ENCODE measurements around the gene FOLR2.

FOLR2 gene

DNA sequence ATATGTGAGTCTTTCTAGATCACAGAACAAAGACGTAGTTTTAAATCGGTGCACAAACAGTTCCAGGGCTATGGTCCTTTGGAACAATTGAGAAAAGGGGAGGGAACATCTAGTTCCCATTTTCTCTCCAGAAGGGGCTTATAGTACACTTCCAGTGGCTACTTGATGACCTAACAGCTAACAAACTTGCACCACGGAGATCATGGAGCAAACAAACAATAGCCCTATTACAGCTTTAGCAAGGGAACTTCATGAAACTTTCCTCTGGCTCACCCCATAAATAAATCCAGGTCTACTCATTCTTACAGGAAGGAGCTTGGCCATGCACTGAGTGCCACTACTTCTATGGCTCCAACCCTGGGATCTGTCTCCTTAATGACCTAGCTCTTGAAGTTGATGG, 8.3 kb upstream of the FOLR2 start:
- Histone ChIP-seq H3K4me3 (ENCODE audit: insufficient read length, low read depth) (no peak overlapping the region), H3K9ac (ENCODE audit: insufficient read length, low read depth) (no peak overlapping the region), H3K9me3 (ENCODE audit: insufficient read depth, low read length) (no peaks in the 10 kb centered on the region), H3K4me1 (ENCODE audit: insufficient read depth, insufficient read length) (no peaks in the 10 kb centered on the region), H3K27me3 (ENCODE audit: insufficient read depth, insufficient read length) (no peaks in the 10 kb centered on the region), H3K36me3 (ENCODE audit: insufficient read depth, insufficient read length, low read length) (no peaks in the 10 kb centered on the region)
- DNase-seq (ENCODE audit: low read depth, low spot score): no peak
- TF ChIP-seq SUZ12 (IDR thresholded peaks at IDR 0.05; ENCODE audit: extremely low read depth, insufficient read depth, insufficient read length) (no peak), YY1 (IDR thresholded peaks at IDR 0.05; ENCODE audit: insufficient read depth, insufficient read length) (no peak), ZNF274 (IDR thresholded peaks at IDR 0.05; ENCODE audit: low read depth, low read length) (no peak)

DNA sequence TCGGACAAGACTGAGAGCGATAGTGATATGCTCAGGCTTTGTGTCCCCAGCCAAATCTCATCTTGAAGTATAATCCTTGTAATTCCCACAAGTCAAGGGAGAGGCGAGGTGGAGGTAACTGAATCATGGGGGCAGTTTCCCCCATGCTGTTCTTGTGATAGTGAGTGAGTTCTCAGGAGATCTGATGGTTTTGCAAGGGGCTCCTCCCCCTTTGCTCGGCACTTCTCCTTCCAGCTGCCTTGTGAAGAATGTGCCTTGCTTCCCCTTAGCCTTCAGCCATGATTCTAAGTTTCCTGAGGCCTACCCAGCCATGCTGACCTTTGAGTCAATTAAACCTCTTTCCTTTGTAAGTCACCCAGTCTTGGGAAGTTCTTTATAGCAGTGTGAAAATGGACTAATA, 7.5 kb upstream of the FOLR2 start:
- Histone ChIP-seq H3K9me3 (ENCODE audit: insufficient read depth, low read length) (no peaks in the 10 kb centered on the region), H3K36me3 (ENCODE audit: insufficient read depth, insufficient read length, low read length) (no peaks in the 10 kb centered on the region), H3K4me1 (ENCODE audit: insufficient read depth, insufficient read length) (no peaks in the 10 kb centered on the region), H3K9ac (ENCODE audit: insufficient read length, low read depth) (no peak overlapping the region), H3K4me3 (ENCODE audit: insufficient read length, low read depth) (no peak overlapping the region), H3K27me3 (ENCODE audit: insufficient read depth, insufficient read length) (no peaks in the 10 kb centered on the region)
- DNase-seq (ENCODE audit: low read depth, low spot score): no peak
- no peak for TF ChIP-seq SUZ12 (IDR thresholded peaks at IDR 0.05; ENCODE audit: extremely low read depth, insufficient read depth, insufficient read length)
- TF ChIP-seq YY1 (IDR thresholded peaks at IDR 0.05; ENCODE audit: insufficient read depth, insufficient read length): no peak
- no peak for TF ChIP-seq ZNF274 (IDR thresholded peaks at IDR 0.05; ENCODE audit: low read depth, low read length)

DNA sequence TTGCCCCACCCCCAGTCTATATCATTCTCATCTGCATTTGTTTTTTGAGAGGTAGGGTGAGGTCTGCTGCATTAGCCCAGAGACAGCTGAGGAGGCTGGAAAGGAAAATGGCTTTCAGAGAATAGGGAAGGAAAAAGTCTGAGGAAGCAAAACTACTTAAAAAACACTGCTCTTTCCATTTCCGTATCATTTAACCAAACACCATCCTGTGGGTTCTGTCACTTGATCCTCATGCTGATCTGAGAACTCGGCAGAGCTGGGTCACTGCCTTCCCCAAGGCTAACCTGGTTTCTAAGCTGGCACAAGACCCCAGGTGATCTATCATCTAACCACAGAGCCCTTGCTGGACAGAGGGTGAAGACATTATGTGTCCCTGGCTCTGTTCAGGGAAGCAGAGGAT, 1.2 kb downstream of the FOLR2 start:
- Histone ChIP-seq H3K9me3 (ENCODE audit: insufficient read depth, low read length) (no peaks in the 10 kb centered on the region), H3K27me3 (ENCODE audit: insufficient read depth, insufficient read length) (peaks cover 4% of the 10 kb centered on the region), H3K36me3 (ENCODE audit: insufficient read depth, insufficient read length, low read length) (no peaks in the 10 kb centered on the region), H3K4me1 (ENCODE audit: insufficient read depth, insufficient read length) (peaks cover 7% of the 10 kb centered on the region), H3K9ac (ENCODE audit: insufficient read length, low read depth) (no peak overlapping the region), H3K4me3 (ENCODE audit: insufficient read length, low read depth) (no peak overlapping the region)
- no peak for DNase-seq (ENCODE audit: low read depth, low spot score)
- TF ChIP-seq YY1 (IDR thresholded peaks at IDR 0.05; ENCODE audit: insufficient read depth, insufficient read length) (no peak), ZNF274 (IDR thresholded peaks at IDR 0.05; ENCODE audit: low read depth, low read length) (no peak), SUZ12 (IDR thresholded peaks at IDR 0.05; ENCODE audit: extremely low read depth, insufficient read depth, insufficient read length) (no peak)

DNA sequence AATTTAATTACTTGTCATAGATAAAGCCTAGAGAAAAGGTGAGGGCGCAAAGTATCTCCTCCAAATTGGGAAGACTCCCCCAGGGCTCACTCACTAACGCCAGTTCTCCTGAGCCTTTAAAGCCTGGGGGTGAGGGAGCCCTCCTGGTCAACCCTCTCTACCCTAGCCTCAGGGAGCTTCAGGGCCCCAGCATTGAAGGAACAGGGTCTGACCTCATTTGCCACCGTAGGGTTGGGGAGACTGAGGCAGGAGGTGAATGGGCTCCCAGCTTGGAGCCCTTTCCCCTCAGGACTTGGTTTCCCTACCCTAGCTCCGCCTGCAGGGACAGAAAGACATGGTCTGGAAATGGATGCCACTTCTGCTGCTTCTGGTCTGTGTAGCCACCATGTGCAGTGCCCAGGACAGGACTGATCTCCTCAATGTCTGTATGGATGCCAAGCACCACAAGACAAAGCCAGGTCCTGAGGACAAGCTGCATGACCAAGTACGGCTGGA, 1.7 kb downstream of the FOLR2 start:
- Histone ChIP-seq H3K4me1 (ENCODE audit: insufficient read depth, insufficient read length) (peaks cover 7% of the 10 kb centered on the region), H3K9ac (ENCODE audit: insufficient read length, low read depth) (no peak overlapping the region), H3K36me3 (ENCODE audit: insufficient read depth, insufficient read length, low read length) (no peaks in the 10 kb centered on the region), H3K4me3 (ENCODE audit: insufficient read length, low read depth) (no peak overlapping the region), H3K27me3 (ENCODE audit: insufficient read depth, insufficient read length) (peaks cover 4% of the 10 kb centered on the region), H3K9me3 (ENCODE audit: insufficient read depth, low read length) (no peaks in the 10 kb centered on the region)
- no peak for TF ChIP-seq YY1 (IDR thresholded peaks at IDR 0.05; ENCODE audit: insufficient read depth, insufficient read length)
- DNase-seq (ENCODE audit: low read depth, low spot score): no peak

DNA sequence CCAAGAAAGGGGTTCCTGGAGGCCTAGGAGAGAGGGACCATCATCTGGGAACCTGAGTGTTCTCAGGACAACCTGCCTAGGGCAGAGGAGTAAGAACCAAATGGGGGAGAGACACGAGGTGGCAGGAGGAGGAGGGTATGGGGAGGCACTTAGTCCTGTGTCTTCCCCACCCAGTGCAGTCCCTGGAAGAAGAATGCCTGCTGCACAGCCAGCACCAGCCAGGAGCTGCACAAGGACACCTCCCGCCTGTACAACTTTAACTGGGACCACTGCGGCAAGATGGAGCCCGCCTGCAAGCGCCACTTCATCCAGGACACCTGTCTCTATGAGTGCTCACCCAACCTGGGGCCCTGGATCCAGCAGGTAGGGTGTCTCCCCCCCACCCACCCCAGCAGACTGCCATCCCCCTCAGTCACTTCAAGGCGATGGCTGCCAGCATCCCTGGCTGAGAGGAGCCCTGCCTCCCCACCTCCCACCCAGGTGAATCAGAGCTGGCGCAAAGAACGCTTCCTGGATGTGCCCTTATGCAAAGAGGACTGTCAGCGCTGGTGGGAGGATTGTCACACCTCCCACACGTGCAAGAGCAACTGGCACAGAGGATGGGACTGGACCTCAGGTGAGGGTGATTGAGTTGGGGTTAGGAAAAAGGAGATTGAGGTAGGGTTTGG, 4.2 kb downstream of the FOLR2 start:
- H3K36me3 ChIP-seq (ENCODE audit: insufficient read depth, insufficient read length, low read length): peaks cover 4% of the 10 kb centered on the region
- no peaks in the 10 kb centered on the region for H3K9me3 ChIP-seq (ENCODE audit: insufficient read depth, low read length)
- H3K27me3 ChIP-seq (ENCODE audit: insufficient read depth, insufficient read length): peaks cover 4% of the 10 kb centered on the region
- H3K9ac ChIP-seq (ENCODE audit: insufficient read length, low read depth): no peak overlapping the region
- TF ChIP-seq YY1 (IDR thresholded peaks at IDR 0.05; ENCODE audit: insufficient read depth, insufficient read length) (no peak), ZNF274 (IDR thresholded peaks at IDR 0.05; ENCODE audit: low read depth, low read length) (no peak), SUZ12 (IDR thresholded peaks at IDR 0.05; ENCODE audit: extremely low read depth, insufficient read depth, insufficient read length) (no peak)
- H3K4me3 ChIP-seq (ENCODE audit: insufficient read length, low read depth): no peak overlapping the region
- no peak for DNase-seq (ENCODE audit: low read depth, low spot score)
- H3K4me1 ChIP-seq (ENCODE audit: insufficient read depth, insufficient read length): peaks cover 7% of the 10 kb centered on the region

DNA sequence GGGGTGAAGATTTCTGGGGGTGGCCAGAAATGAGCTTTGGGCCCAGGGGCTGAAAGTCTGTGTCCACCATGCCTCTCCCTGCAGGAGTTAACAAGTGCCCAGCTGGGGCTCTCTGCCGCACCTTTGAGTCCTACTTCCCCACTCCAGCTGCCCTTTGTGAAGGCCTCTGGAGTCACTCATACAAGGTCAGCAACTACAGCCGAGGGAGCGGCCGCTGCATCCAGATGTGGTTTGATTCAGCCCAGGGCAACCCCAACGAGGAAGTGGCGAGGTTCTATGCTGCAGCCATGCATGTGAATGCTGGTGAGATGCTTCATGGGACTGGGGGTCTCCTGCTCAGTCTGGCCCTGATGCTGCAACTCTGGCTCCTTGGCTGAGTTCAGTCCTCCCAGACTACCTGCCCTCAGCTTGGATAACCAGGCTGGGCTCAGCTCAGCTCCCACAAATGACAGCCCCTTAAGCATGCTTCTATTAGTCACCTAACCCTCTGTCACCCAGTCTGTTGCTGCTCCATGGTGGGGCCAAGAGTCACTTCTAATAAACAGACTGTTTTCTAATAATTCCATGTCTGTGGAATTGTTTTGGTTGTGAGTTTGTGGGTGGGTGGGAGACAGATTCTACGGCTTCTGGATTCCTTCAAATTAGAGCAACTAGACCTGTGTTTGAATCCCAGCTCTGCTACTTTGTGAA, 4.9 kb downstream of the FOLR2 start:
- peaks cover 7% of the 10 kb centered on the region for H3K36me3 ChIP-seq (ENCODE audit: insufficient read depth, insufficient read length, low read length)
- no peaks in the 10 kb centered on the region for H3K9me3 ChIP-seq (ENCODE audit: insufficient read depth, low read length)
- H3K4me3 ChIP-seq (ENCODE audit: insufficient read length, low read depth): no peak overlapping the region
- H3K27me3 ChIP-seq (ENCODE audit: insufficient read depth, insufficient read length): peaks cover 4% of the 10 kb centered on the region
- H3K9ac ChIP-seq (ENCODE audit: insufficient read length, low read depth): peak overlapping the region; percentile 82
- H3K4me1 ChIP-seq (ENCODE audit: insufficient read depth, insufficient read length): peaks cover 7% of the 10 kb centered on the region
- TF ChIP-seq SUZ12 (IDR thresholded peaks at IDR 0.05; ENCODE audit: extremely low read depth, insufficient read depth, insufficient read length): no peak
- no peak for TF ChIP-seq ZNF274 (IDR thresholded peaks at IDR 0.05; ENCODE audit: low read depth, low read length)
- TF ChIP-seq YY1 (IDR thresholded peaks at IDR 0.05; ENCODE audit: insufficient read depth, insufficient read length): no peak
- DNase-seq (ENCODE audit: low read depth, low spot score): no peak

DNA sequence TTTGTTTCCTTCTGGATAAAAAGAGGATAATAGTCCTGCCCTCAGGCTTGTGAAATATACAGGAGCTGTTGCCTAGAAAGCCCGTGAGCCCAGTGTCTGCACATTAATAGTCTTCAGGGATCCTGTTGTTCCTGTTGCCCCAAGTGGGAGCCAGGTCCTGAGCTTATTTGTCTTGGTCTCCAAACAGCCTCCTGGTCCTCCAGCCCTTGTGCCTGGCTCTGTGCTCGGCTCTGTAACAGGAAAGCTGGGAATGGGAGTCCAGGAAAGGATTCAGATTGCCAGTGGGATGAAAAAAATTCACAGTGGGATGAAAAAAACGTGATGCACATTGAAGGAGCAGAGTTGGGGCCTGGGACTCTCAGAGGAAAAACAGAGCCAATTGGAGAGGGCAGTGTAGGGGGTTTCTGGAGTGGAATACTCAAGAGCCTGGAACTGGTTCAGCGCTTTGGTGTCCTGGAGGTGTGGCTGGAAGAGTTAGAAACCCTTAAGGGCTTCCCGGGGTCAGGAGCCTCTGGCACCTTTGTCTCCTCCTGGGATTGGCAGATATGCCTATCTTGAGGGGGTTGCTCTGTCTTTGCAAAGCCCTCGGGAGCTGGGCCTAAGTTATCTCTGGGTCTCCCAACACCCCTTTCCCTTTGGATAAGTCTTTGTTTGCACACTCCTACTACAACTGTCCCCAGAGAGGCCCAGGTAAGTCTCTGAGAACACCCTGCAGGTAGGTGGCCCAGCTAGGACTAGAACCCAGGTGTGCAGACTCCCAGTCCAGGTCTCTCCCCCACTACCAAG, 5.7 kb downstream of the FOLR2 start:
- H3K9ac ChIP-seq (ENCODE audit: insufficient read length, low read depth): peak overlapping the region; percentile 82
- H3K36me3 ChIP-seq (ENCODE audit: insufficient read depth, insufficient read length, low read length): peaks cover 14% of the 10 kb centered on the region
- peaks cover 12% of the 10 kb centered on the region for H3K4me1 ChIP-seq (ENCODE audit: insufficient read depth, insufficient read length)
- H3K9me3 ChIP-seq (ENCODE audit: insufficient read depth, low read length): no peaks in the 10 kb centered on the region
- no peak for DNase-seq (ENCODE audit: low read depth, low spot score)
- TF ChIP-seq YY1 (IDR thresholded peaks at IDR 0.05; ENCODE audit: insufficient read depth, insufficient read length) (no peak), ZNF274 (IDR thresholded peaks at IDR 0.05; ENCODE audit: low read depth, low read length) (no peak), SUZ12 (IDR thresholded peaks at IDR 0.05; ENCODE audit: extremely low read depth, insufficient read depth, insufficient read length) (no peak)
- peaks cover 4% of the 10 kb centered on the region for H3K27me3 ChIP-seq (ENCODE audit: insufficient read depth, insufficient read length)
- H3K4me3 ChIP-seq (ENCODE audit: insufficient read length, low read depth): peak overlapping the region; percentile 54

Measured in NT2/D1 (cell line).